ENCODE results near the gene AP2M1. TPM values are rescaled to one million over a fixed set of nuclear protein-coding genes. Genes with fewer than 3 reads are reported as not detected.
A peak's percentile ranks its signal among the peaks of the same experiment; 100 is the strongest.

Gene AP2M1
- total RNA-seq, 1 experiment from 2014 or later = 353 TPM

GRCh38 chr3:184222521-184222920 lies 47.9 kb downstream of the AP2M1 start:
- no peaks in the 10 kb centered on the region for H3K9me2 ChIP-seq (ENCODE audit: insufficient read depth)
- no peak overlapping the region for H3K4me2 ChIP-seq (ENCODE audit: low read length)
- H4K20me1 ChIP-seq (ENCODE audit: insufficient read depth) = no peaks in the 10 kb centered on the region
- ChIA-PET POLR2A (no interaction called here), RAD21 (ENCODE audit: low non-redundant PET in 1 of 2, low total read pairs in 2 of 2, uncharacterized antibody in 2 of 2, unreplicated experiment in 2 of 2) (no interaction called here), CTCF (no interaction called here)
- no peak overlapping the region for H3K9ac ChIP-seq (ENCODE audit: low read length)
- no peaks in the 10 kb centered on the region for H3K9me3 ChIP-seq (ENCODE audit: control insufficient read depth in 1 of 2, insufficient read depth in 1 of 2, low read depth in 1 of 2, low read length in 2 of 2)
- H3K27ac ChIP-seq (ENCODE audit: low read depth, low read length) = no peak overlapping the region
- no peaks in the 10 kb centered on the region for H3K79me2 ChIP-seq (ENCODE audit: insufficient read depth, low read length)
- no peaks in the 10 kb centered on the region for H3K36me3 ChIP-seq (ENCODE audit: control insufficient read depth in 1 of 2, insufficient read depth in 2 of 2, low read length in 2 of 2)
- H3K4me3 ChIP-seq (replicated peaks in 1 of 2; ENCODE audit: low read depth in 1 of 2, low read length in 2 of 2) = no peak overlapping the region
- H3K27me3 ChIP-seq (ENCODE audit: insufficient read depth, low read length) = no peaks in the 10 kb centered on the region
- TF ChIP-seq EGR1 (IDR thresholded peaks at IDR 0.05; ENCODE audit: low read depth) = 0 out of 2 replicates have a peak, but pooled peaks have one; percentile 29
- no peak for TF ChIP-seq TCF7L2 (IDR thresholded peaks at IDR 0.05; ENCODE audit: borderline replicate concordance, extremely low read depth, insufficient read depth, insufficient read length)
- ATAC-seq (no peak), DNase-seq (ENCODE audit: low read depth, low spot score) (no peak)
- H2AFZ ChIP-seq (ENCODE audit: low read depth, low read length, poor library complexity, severe bottlenecking) = peak overlapping the region; percentile 45
- no TSS peak for BruUV-seq (replicated peaks)
- intact Hi-C loops (cut with micrococcal nuclease) = no loop called here
- peaks cover 0 to 4% of the 10 kb centered on the region in 2 experiments; a peak in 1 of 4 replicates for H3K4me1 ChIP-seq (ENCODE audit: control insufficient read depth in 1 of 2, insufficient read depth in 2 of 2, low read length in 2 of 2)

- no peaks in the 10 kb centered on the region for H3K9me3 ChIP-seq (ENCODE audit: control insufficient read depth in 1 of 2, insufficient read depth in 1 of 2, low read depth in 1 of 2, low read length in 2 of 2)
- ChIA-PET CTCF (no interaction called here), POLR2A (no interaction called here), RAD21 (ENCODE audit: low non-redundant PET in 1 of 2, low total read pairs in 2 of 2, uncharacterized antibody in 2 of 2, unreplicated experiment in 2 of 2) (no interaction called here)
- DNase-seq (ENCODE audit: low read depth, low spot score) (no peak), ATAC-seq (no peak)
- no peak overlapping the region for H3K27ac ChIP-seq (ENCODE audit: low read depth, low read length)
- intact Hi-C loops (cut with micrococcal nuclease) = no loop called here
- no TSS peak for BruUV-seq (replicated peaks)
- H3K4me2 ChIP-seq (ENCODE audit: low read length) = no peak overlapping the region
- TF ChIP-seq ZBTB33 (IDR thresholded peaks at IDR 0.05; ENCODE audit: extremely low read depth, insufficient replicate concordance, low read length) (no peak), REST (IDR thresholded peaks at IDR 0.05; ENCODE audit: low read depth) (no peak), EZH2 (IDR thresholded peaks at IDR 0.05) (no peak), JUND (IDR thresholded peaks at IDR 0.05) (no peak), MAX (IDR thresholded peaks at IDR 0.05) (no peak), SRF (IDR thresholded peaks at IDR 0.05; ENCODE audit: low read depth) (no peak), ZFX (IDR thresholded peaks at IDR 0.05) (no peak), CTCF (IDR thresholded peaks at IDR 0.05 in 2 of 3, conservative IDR thresholded peaks at IDR 0.05 in 1 of 3; ENCODE audit: borderline replicate concordance in 1 of 3, insufficient read depth in 1 of 3, low read depth in 2 of 3, low read length in 2 of 3) (no peak), TCF7L2 (IDR thresholded peaks at IDR 0.05; ENCODE audit: borderline replicate concordance, extremely low read depth, insufficient read depth, insufficient read length) (no peak)
- no peaks in the 10 kb centered on the region for H3K36me3 ChIP-seq (ENCODE audit: control insufficient read depth in 1 of 2, insufficient read depth in 2 of 2, low read length in 2 of 2)
- no peaks in the 10 kb centered on the region for H3K27me3 ChIP-seq (ENCODE audit: insufficient read depth, low read length)
- no peaks in the 10 kb centered on the region for H4K20me1 ChIP-seq (ENCODE audit: insufficient read depth)
- no peaks in the 10 kb centered on the region for H3K9me2 ChIP-seq (ENCODE audit: insufficient read depth)
- no peak overlapping the region for H3K4me3 ChIP-seq (replicated peaks in 1 of 2; ENCODE audit: low read depth in 1 of 2, low read length in 2 of 2)
- no peaks in the 10 kb centered on the region for H3K79me2 ChIP-seq (ENCODE audit: insufficient read depth, low read length)
- H2AFZ ChIP-seq (ENCODE audit: low read depth, low read length, poor library complexity, severe bottlenecking) = no peak overlapping the region
- H3K4me1 ChIP-seq (ENCODE audit: control insufficient read depth in 1 of 2, insufficient read depth in 2 of 2, low read length in 2 of 2) = peaks cover 0 to 9% of the 10 kb centered on the region in 2 experiments; a peak in 3 of 4 replicates
- H3K9ac ChIP-seq (ENCODE audit: low read length) = no peak overlapping the region
Observed at GRCh38 chr3:184223946-184224345, 49.3 kb downstream of the AP2M1 start.

All from HCT116 (cell line).